Transverse colon (tissue), 3 donors: ENCODE results near the gene LRRC4C.

Experiments used
- POLR2A ChIP-seq: fragments of 450-650 bp; IDR thresholded peaks from one replicate; pipeline ENCODE4 v1.6.1; 2016; ENCODE audit warnings: antibody characterized with exemption, mild to moderate bottlenecking, moderate library complexity
- TF ChIP-seq, protein P1 (sequence below), 5 experiments: fragments of 200-600 bp in 3 of 5; fragments of 450-650 bp in 2 of 5; sonication (generic) in 3 of 5; IDR thresholded peaks; 1 replicate in 2 of 5; 2 replicates in 3 of 5; pipeline ENCODE4 v1.5.1; 2016 to 2017; ENCODE audit warnings: antibody characterized with exemption in 5 of 5, inconsistent platforms in 3 of 5, mild to moderate bottlenecking in 2 of 5, moderate library complexity in 1 of 5

- TF ChIP-seq, protein P1, sequence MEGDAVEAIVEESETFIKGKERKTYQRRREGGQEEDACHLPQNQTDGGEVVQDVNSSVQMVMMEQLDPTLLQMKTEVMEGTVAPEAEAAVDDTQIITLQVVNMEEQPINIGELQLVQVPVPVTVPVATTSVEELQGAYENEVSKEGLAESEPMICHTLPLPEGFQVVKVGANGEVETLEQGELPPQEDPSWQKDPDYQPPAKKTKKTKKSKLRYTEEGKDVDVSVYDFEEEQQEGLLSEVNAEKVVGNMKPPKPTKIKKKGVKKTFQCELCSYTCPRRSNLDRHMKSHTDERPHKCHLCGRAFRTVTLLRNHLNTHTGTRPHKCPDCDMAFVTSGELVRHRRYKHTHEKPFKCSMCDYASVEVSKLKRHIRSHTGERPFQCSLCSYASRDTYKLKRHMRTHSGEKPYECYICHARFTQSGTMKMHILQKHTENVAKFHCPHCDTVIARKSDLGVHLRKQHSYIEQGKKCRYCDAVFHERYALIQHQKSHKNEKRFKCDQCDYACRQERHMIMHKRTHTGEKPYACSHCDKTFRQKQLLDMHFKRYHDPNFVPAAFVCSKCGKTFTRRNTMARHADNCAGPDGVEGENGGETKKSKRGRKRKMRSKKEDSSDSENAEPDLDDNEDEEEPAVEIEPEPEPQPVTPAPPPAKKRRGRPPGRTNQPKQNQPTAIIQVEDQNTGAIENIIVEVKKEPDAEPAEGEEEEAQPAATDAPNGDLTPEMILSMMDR (IDR thresholded peaks at IDR 0.05): no peak
- TF ChIP-seq POLR2A: no peak
These were observed 634.1 kb downstream of the LRRC4C start for GRCh38 chr11:40825201-40825834.
